AG04449 (cell line): ENCODE measurements around the gene GGCT.

ENCODE experiments used
- CTCF ChIA-PET: fragments of 350-600 bp; formaldehyde crosslinking; extraction: SDS; loops from one replicate; lab custom pipeline; 2021; ENCODE audit warnings: antibody characterized with exemption; lab: Yijun Ruan, JAX
- POLR2A ChIA-PET: fragments of 400-600, 350-600 bp; formaldehyde crosslinking; extraction: SDS; loops from one replicate; lab custom pipeline; 2020; ENCODE audit warnings: antibody characterized with exemption, inconsistent platforms; lab: Yijun Ruan, JAX
- DNase-seq: peaks from one replicate; pipeline ENCODE4 v3.0.0-alpha.2; 2010; ENCODE audit warnings: low read depth, low spot score
- H3K4me3 ChIP-seq: 2 replicates; pipeline ENCODE4 v1.5.1; 2011; ENCODE audit warnings: low read depth, mild to moderate bottlenecking, control low read depth, low read length
- CTCF ChIP-seq: IDR thresholded peaks from one replicate; pipeline ENCODE4 v1.5.1; 2011; ENCODE audit warnings: mild to moderate bottlenecking, moderate library complexity, low read length, control low read depth, inconsistent platforms; ENCODE audit not compliant: insufficient read depth; ENCODE audit errors: missing control alignments

GGCT gene

DNA sequence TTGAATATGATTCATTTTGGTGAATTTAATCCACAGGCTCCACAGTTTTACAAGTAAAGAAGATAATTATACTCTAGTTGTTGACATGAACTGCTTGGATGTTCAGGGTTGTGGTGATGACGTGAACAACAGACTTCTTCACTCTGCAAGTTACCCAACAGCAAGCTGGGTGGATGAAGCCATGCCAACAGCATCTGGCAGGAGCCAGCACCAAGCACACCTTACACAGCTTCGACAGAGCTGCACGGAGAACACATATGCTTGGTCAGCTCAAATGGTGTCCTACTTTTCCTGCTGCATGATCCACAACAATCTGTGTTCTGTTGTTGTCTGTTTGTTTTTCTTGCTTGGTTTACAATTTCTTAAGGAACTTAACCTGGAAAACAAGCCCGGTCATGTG is 35.8 kb downstream of the GGCT start:
- H3K4me3 ChIP-seq, result peak overlapping the region; percentile 10; the same call in 1 of the 2 replicates
- TF ChIP-seq CTCF, result no peak
- ChIA-PET CTCF (interaction anchor here (0.6 to 2.1 kb wide), 13 partner anchors 9 to 334 kb away, joined by 3 to 38 read pairs (median 4); partner anchors contain the start of genes MTURN and NOD1), POLR2A (interaction anchor here (1.0 to 1.7 kb wide), 2 partner anchors 9 to 10 kb away, joined by 3 to 14 read pairs; partner anchors contain the start of gene NOD1)
- no peak for DNase-seq

- no peak for TF ChIP-seq CTCF
- ChIA-PET POLR2A (no interaction called here), CTCF (interaction anchor here (0.9 to 1.5 kb wide), 2 partner anchors 43 to 115 kb away, joined by 3 to 5 read pairs; no protein-coding TSS in a partner anchor)
- no peak for DNase-seq
- H3K4me3 ChIP-seq, result no peak overlapping the region
Observed at GRCh38 chr7:30468041-30468440, 36.6 kb downstream of the GGCT start.

- H3K4me3 ChIP-seq, result no peak overlapping the region
- no peak for TF ChIP-seq CTCF
- DNase-seq, result no peak
- ChIA-PET POLR2A (no interaction called here), CTCF (no interaction called here)
Observed at GRCh38 chr7:30467271-30467670, 37.4 kb downstream of the GGCT start.

DNA sequence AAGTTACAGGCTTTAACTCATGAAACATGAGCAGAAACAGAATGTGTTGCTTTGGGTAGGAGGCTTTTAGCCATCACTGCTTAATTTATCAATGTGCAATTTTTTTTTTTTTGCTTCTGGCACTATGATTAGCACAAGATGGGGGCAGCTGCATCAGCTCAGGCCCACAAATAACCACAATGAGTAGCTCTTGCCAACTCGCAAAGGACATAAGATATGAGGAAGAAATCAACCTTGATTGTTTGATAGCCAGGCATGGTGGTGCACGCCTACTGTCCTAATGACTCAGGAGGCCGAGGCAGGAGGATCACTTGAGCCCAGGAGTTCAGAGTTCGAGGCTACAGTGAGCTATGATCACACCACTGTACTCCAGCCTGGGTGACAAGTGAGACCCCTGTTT is 38.4 kb downstream of the GGCT start:
- POLR2A ChIA-PET, result interaction anchor here (1.3 kb wide), 1 partner anchor 12 kb away, joined by 4 read pairs; no protein-coding TSS in a partner anchor
- no peak overlapping the region for H3K4me3 ChIP-seq
- no peak for TF ChIP-seq CTCF
- no peak for DNase-seq
- CTCF ChIA-PET, result interaction anchor here (1.2 to 3.6 kb wide), 2 partner anchors 12 to 13 kb away, joined by 3 to 15 read pairs; partner anchors contain the start of gene NOD1

GRCh38 chr7:30465811-30466180 is 38.8 kb downstream of the GGCT start:
- ChIA-PET CTCF (interaction anchor here (1.0 to 3.6 kb wide), 3 partner anchors 11 to 45 kb away, joined by 3 to 15 read pairs (median 3); partner anchors contain the start of gene NOD1), POLR2A (interaction anchor here (1.3 kb wide), 1 partner anchor 12 kb away, joined by 4 read pairs; no protein-coding TSS in a partner anchor)
- no peak for TF ChIP-seq CTCF
- DNase-seq, result no peak
- H3K4me3 ChIP-seq, result no peak overlapping the region

- ChIA-PET CTCF (interaction anchor here (1.0 to 3.6 kb wide), 4 partner anchors 8 to 46 kb away, joined by 3 to 15 read pairs (median 3); partner anchors contain the start of gene NOD1), POLR2A (interaction anchor here (1.3 kb wide), 1 partner anchor 13 kb away, joined by 4 read pairs; no protein-coding TSS in a partner anchor)
- no peak for DNase-seq
- TF ChIP-seq CTCF, result no peak
- H3K4me3 ChIP-seq, result no peak overlapping the region
Observed at GRCh38 chr7:30465046-30465810, 39.4 kb downstream of the GGCT start.
